Mucosa of stomach (tissue), 1 donor: Measurements from ENCODE around the gene BCAS1.

Experiments
- H3K27me3 ChIP-seq: one replicate; pipeline ENCODE4 v1.7.0; 2013; ENCODE audit warnings: mild to moderate bottlenecking, low read length; ENCODE audit not compliant: control insufficient read depth, insufficient read depth
- H3K36me3 ChIP-seq: one replicate; pipeline ENCODE4 v1.7.0; 2013; ENCODE audit warnings: low read length; ENCODE audit not compliant: control insufficient read depth, insufficient read depth
- H3K4me1 ChIP-seq: one replicate; pipeline ENCODE4 v1.7.0; 2013; ENCODE audit warnings: mild to moderate bottlenecking, low read length; ENCODE audit not compliant: control insufficient read depth, insufficient read depth
- H3K4me3 ChIP-seq: one replicate; pipeline ENCODE4 v1.7.0; 2013; ENCODE audit warnings: low read length
- H3K9ac ChIP-seq: one replicate; pipeline ENCODE4 v1.7.0; 2013; ENCODE audit warnings: mild to moderate bottlenecking, low read length, moderate library complexity
- H3K9me3 ChIP-seq: one replicate; pipeline ENCODE4 v1.7.0; 2013; ENCODE audit warnings: mild to moderate bottlenecking, low read length, moderate library complexity; ENCODE audit not compliant: control insufficient read depth
- donor health status: Pancreatic carcinoma.

BCAS1 gene

DNA sequence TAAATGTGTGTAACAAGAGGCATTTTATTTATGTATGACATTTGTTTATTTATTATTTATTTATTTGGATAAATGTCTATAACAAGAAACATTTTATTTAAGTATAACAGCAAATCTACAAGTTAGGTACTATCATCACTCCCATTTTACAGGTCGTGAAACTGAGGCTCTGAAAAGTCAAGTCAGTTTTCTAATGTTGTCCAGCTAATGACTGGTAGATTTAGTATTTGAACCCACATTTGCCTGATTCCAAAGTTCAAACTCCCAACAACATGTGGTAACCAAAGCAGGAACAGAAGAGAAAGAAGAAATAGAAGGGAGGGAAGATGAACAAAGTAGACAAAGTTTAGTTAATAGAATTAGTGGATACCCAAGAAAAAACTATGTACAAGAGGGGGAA, 32.9 kb downstream of the BCAS1 start:
- H3K9me3 ChIP-seq: no peaks in the 10 kb centered on the region
- no peaks in the 10 kb centered on the region for H3K4me1 ChIP-seq
- no peak overlapping the region for H3K9ac ChIP-seq
- no peak overlapping the region for H3K4me3 ChIP-seq
- H3K36me3 ChIP-seq: peaks cover 3% of the 10 kb centered on the region
- no peaks in the 10 kb centered on the region for H3K27me3 ChIP-seq

DNA sequence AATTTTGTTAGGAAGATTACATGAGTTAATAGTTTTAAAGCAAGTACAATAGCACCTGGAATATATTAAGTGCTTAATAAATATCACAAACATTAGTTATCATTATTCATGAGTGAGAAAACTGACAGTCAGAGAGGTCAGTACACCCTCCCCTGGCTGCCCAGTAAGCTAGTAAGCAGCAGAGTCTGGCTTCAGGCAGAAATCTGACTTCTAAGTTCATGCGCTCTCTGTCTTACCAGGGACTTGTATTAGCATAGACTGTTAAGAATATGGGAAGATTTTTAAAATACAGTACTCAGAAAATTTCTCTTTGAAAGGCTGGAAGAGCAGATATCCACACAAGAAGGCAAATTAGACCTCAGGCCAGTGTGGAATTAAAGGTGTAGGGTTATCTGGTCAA, 40.8 kb downstream of the BCAS1 start:
- H3K4me1 ChIP-seq: no peaks in the 10 kb centered on the region
- H3K36me3 ChIP-seq: no peaks in the 10 kb centered on the region
- no peaks in the 10 kb centered on the region for H3K27me3 ChIP-seq
- no peaks in the 10 kb centered on the region for H3K9me3 ChIP-seq
- H3K4me3 ChIP-seq: no peak overlapping the region
- H3K9ac ChIP-seq: no peak overlapping the region

DNA sequence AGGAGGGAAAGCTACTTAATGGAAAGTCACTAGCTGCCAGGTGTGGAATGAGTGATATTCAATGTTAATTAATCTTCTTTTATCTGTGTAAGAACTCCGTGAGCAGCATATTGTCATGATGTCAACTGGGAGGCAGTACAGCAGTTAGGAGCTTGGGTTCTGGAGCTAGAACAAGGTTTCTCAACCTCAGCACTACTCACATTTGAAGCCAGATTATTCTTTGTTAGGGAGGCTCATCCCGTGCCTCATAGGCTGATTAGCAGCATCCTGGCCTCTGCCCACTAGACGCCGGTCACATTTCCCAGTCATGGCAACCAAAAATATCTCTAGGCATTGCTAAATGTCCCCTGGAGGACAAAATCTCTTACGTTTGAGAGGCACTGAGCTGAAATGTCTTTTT, 41.2 kb downstream of the BCAS1 start:
- Histone ChIP-seq H3K4me1 (no peaks in the 10 kb centered on the region), H3K9ac (no peak overlapping the region), H3K9me3 (no peaks in the 10 kb centered on the region), H3K4me3 (no peak overlapping the region), H3K36me3 (peaks cover 2% of the 10 kb centered on the region), H3K27me3 (no peaks in the 10 kb centered on the region)

DNA sequence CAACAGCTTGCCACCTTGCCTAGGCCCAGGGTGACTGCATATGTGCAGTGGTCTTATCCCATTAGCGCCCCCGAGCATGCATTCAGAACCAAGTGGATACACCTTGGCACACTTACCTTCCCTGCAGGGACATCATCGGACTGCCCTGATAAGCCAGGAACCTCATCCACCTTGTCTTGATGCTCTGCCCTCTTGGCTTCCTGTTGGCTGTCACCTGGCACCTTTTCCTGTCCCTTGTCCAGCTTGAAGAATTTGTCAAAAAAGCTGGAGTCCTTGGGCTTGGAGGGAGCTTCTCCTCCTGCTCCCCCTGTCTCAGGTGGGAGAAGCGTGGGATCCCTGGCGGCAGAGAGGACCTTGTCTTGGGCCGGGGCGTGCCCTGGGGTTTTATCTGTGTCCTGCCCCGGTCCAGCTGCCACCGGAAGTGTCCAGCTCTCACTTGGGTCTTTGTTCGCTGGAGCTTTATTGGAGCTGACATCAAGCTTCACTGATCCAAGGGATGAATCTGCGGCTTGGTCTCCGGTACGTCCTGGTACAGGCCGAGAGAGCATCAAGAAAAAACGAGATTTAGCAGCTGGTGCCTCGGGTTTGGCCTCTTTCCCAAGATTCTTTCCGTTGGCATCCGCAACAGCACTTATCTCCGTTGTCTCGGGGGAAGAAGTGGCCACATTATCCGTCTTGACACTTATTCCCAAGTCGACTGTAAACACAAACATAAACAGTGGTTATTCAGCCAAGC, 42.0 kb downstream of the BCAS1 start:
- H3K36me3 ChIP-seq: peaks cover 5% of the 10 kb centered on the region
- H3K27me3 ChIP-seq: no peaks in the 10 kb centered on the region
- H3K9ac ChIP-seq: no peak overlapping the region
- no peaks in the 10 kb centered on the region for H3K9me3 ChIP-seq
- no peak overlapping the region for H3K4me3 ChIP-seq
- H3K4me1 ChIP-seq: no peaks in the 10 kb centered on the region

DNA sequence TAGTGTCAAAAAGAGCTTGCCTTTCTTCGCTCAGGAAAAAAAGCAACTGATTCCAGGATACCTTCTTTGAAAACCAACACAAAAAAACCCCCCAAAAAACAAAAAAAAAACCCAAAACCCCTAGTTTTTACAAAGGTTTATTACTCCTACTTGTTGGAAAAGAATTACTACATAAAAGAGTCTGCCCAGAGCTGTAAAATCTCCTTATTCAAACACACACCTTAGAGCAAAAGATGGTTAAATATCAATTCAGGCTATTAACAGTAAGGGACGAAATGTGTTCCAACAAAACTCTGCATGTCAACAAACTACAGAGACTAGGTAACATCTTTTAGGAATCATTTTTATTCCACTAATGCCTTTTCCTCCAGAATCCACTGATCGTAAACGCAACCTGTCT, 42.7 kb downstream of the BCAS1 start:
- Histone ChIP-seq H3K27me3 (no peaks in the 10 kb centered on the region), H3K4me3 (no peak overlapping the region), H3K36me3 (peaks cover 5% of the 10 kb centered on the region), H3K9me3 (no peaks in the 10 kb centered on the region), H3K4me1 (no peaks in the 10 kb centered on the region), H3K9ac (no peak overlapping the region)

DNA sequence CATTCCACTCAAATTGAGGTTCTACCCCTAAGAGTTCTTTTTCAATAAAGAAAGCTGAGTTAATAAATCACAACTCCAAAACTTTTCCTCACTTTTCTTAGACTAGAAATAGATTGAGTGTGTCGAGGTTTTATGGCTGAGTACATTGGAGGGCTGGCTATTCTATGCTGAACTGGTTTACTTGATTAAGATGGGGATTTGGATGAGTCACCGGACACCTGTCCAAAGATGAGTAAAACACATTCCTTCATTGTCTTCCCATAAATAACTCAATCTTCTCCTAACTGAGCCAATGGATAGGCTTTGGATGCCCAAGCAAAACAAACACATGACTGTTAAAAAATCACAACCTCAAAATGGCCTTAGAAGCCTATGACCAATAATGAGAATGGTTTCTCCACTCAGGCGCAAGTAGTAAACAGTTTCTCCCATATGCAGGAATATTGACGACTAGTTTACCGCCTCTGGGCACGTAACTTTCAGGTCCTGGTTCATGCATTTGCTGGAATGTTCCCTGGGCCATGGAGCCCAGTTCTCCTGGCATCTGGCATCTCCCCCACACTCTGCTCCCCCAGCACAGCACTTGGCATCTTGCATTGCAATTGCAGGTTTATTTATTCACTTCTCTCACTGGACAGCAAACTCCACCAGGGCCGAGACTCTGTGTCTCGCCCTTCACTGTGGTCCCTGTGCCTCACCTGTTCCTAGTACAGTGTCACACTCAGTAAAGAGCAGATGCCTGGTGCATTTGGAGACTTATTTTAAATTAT, 43.9 kb downstream of the BCAS1 start:
- H3K9me3 ChIP-seq: no peaks in the 10 kb centered on the region
- H3K27me3 ChIP-seq: no peaks in the 10 kb centered on the region
- H3K4me3 ChIP-seq: no peak overlapping the region
- no peak overlapping the region for H3K9ac ChIP-seq
- H3K36me3 ChIP-seq: peaks cover 5% of the 10 kb centered on the region
- no peaks in the 10 kb centered on the region for H3K4me1 ChIP-seq

DNA sequence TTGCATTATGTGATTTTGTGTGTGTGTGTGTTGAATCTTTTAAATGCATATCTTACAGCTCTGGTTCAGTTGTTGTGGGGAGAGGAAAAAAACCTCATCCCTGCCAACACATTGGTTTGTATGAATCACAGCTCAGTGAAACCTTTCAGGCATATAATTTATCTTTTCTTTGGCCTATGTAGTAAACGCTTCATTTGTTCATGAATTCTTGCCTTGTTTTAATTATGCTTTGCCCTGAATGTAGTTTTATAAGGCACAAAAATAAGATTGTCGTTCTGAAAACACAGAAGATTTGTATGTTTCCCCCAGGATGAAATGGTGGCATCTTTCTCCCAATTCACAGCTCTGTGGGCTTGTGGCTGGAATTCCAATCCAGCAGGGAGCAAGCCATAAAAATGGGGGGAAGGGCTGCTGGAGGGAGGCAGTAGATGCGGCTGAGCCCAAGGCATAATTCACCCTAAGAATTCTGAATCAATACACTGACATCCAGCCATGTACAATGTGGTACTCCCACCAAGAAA, 45.1 kb downstream of the BCAS1 start:
- H3K27me3 ChIP-seq: no peaks in the 10 kb centered on the region
- peaks cover 5% of the 10 kb centered on the region for H3K36me3 ChIP-seq
- H3K4me3 ChIP-seq: no peak overlapping the region
- H3K4me1 ChIP-seq: no peaks in the 10 kb centered on the region
- H3K9ac ChIP-seq: no peak overlapping the region
- H3K9me3 ChIP-seq: no peaks in the 10 kb centered on the region

DNA sequence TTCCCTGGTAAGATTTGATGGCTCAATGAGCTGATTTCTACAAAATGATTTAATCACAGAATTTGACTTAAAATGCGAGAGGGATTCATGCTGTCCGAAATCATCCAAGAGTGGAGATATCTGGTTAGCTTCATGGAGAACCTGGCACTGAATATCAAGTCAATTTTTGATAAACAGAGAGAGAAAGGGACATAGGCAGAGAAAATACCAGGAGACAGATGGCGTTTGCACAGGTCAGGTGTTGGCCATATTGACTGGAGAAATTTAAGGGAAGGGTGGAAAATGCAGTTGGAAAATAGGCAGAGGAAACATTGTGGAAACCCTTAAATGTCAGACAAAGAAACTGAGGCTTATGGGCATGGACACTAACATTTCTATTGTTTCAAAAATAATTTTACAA, 47.0 kb downstream of the BCAS1 start:
- Histone ChIP-seq H3K9ac (no peak overlapping the region), H3K27me3 (no peaks in the 10 kb centered on the region), H3K9me3 (no peaks in the 10 kb centered on the region), H3K36me3 (peaks cover 5% of the 10 kb centered on the region), H3K4me1 (no peaks in the 10 kb centered on the region), H3K4me3 (no peak overlapping the region)

DNA sequence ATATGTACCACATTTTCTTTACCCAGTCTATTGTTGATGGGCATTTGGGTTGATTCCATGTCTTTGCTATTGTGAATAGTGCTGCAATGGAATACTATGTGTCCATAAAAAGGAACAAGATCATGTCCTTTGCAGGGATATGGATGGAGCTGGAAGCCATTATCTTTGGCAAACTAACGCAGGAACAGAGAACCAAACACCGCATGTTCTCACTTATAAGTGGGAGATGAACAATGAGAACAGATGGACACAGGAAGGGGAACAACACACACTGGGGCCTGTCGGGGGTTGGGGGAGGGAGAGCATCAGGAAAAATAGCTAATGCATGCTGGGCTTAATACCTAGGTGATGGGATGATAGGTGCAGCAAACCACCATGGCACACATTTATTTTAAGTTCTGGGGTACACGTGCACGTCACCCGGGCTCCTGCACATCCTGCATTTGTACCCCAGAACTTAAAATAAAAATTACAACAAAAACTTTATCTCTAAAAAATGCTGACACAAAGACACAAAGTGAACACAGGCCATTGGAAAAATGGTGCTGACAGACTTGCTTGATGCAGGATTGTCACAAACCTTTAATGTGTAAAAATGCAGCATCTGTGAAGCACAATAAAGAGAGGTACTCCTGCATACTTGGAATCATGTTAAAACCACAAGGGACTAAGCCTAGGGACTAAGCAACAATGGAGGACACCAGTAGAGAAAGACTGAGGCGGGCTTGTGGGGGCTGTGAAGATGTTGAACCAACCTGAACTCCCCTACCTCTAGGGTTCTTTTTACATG, 48.8 kb downstream of the BCAS1 start:
- no peaks in the 10 kb centered on the region for H3K4me1 ChIP-seq

DNA sequence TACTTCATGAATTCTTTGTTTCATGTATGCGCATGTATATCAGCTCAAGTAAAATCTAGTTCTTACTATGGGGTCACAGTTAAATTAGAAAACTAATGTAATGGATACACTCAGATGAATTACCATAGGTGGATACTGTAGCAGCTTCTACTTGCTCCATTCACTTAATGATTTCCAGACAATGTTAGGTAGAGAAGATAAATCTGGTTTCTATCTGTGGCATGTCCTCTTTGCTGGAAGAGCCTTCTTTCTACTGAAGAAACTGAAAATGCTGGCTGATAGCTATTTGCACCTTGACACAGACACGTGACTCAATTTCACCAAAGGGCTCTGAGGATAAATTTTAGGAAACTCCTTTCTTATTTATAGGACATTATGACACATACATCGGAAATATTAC, 49.5 kb downstream of the BCAS1 start:
- no peaks in the 10 kb centered on the region for H3K9me3 ChIP-seq
- peaks cover 5% of the 10 kb centered on the region for H3K36me3 ChIP-seq
- no peaks in the 10 kb centered on the region for H3K4me1 ChIP-seq
- no peak overlapping the region for H3K4me3 ChIP-seq
- no peaks in the 10 kb centered on the region for H3K27me3 ChIP-seq
- no peak overlapping the region for H3K9ac ChIP-seq

More for the DNA sequence above, 48.8 kb downstream of the BCAS1 start:
- Histone ChIP-seq H3K9ac (no peak overlapping the region), H3K9me3 (no peaks in the 10 kb centered on the region), H3K4me3 (no peak overlapping the region), H3K27me3 (no peaks in the 10 kb centered on the region), H3K36me3 (peaks cover 5% of the 10 kb centered on the region)

DNA sequence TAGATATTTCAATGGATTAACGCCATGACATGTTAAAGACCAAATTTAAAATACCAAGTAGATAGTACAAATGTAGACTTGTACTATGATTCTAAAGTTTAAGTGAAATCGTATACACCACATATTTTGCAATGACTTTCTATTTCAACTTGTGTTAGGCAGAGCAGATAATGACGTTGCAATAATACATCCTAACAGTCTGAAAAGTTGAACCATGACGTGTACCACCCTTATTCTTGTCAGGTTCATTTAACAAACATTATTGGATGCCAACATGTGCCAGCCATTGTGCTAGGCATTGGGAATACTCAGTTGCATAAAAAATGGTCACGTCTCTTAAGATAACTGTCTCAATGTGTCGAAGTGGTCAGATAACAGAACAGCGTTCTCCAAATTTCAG, 50.0 kb downstream of the BCAS1 start:
- Histone ChIP-seq H3K4me3 (no peak overlapping the region), H3K36me3 (peaks cover 5% of the 10 kb centered on the region), H3K9me3 (no peaks in the 10 kb centered on the region), H3K4me1 (no peaks in the 10 kb centered on the region), H3K27me3 (no peaks in the 10 kb centered on the region), H3K9ac (no peak overlapping the region)

DNA sequence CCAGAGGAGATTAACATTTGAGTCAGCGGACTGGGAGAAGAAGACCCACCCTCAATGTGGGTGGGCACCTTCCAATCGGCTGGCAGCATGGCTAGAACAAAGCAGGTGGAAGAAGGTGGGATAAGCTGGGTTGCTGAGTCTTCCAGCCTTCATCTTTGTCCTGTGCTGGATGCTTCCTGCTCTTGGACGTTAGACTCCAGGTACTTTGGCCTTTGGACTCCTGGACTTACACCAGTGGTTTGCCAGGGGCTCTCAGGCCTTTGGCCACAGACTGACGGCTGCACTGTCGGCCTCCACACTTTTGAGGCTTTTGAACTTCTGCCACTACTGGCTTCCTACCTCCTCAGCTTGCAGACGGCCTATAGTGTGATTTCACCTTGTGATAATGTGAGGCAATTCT, 50.8 kb downstream of the BCAS1 start:
- H3K27me3 ChIP-seq: no peaks in the 10 kb centered on the region
- no peaks in the 10 kb centered on the region for H3K9me3 ChIP-seq
- H3K36me3 ChIP-seq: peaks cover 5% of the 10 kb centered on the region
- H3K4me3 ChIP-seq: no peak overlapping the region
- H3K4me1 ChIP-seq: peaks cover 1% of the 10 kb centered on the region
- no peak overlapping the region for H3K9ac ChIP-seq
